RWPE1 (cell line): ENCODE measurements around the gene RHOXF1.
"Not testable (repeated sequence)": the region's sequence is repeated elsewhere in the genome, so short reads cannot be mapped to it uniquely, and the experiment has no call there.

Experiments
- CTCF ChIA-PET: fragments of 350-600 bp; sonication (Branson Sonifier 250); formaldehyde crosslinking; extraction: SDS; loops from one replicate; lab custom pipeline; 2021; lab: Yijun Ruan, JAX
- POLR2A ChIA-PET: fragments of 400-600 bp; formaldehyde crosslinking; extraction: SDS; loops from one replicate; lab custom pipeline; 2020; ENCODE audit warnings: antibody characterized with exemption; ENCODE audit not compliant: low non-redundant PET; lab: Yijun Ruan, JAX
- DNase-seq: peaks from one replicate; pipeline ENCODE4 v3.0.0; 2012; ENCODE audit warnings: low spot score
- H3K27ac ChIP-seq: fragments of 450-650 bp; 2 replicates; pipeline ENCODE4 v1.5.1; 2017
- TF ChIP-seq, protein P1 (sequence below): fragments of 450-650 bp; conservative IDR thresholded peaks from 2 replicates; pipeline ENCODE4 v1.5.1; 2017; ENCODE audit warnings: low read depth, mild to moderate bottlenecking

The RHOXF1 gene, protein sequence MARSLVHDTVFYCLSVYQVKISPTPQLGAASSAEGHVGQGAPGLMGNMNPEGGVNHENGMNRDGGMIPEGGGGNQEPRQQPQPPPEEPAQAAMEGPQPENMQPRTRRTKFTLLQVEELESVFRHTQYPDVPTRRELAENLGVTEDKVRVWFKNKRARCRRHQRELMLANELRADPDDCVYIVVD

DNA sequence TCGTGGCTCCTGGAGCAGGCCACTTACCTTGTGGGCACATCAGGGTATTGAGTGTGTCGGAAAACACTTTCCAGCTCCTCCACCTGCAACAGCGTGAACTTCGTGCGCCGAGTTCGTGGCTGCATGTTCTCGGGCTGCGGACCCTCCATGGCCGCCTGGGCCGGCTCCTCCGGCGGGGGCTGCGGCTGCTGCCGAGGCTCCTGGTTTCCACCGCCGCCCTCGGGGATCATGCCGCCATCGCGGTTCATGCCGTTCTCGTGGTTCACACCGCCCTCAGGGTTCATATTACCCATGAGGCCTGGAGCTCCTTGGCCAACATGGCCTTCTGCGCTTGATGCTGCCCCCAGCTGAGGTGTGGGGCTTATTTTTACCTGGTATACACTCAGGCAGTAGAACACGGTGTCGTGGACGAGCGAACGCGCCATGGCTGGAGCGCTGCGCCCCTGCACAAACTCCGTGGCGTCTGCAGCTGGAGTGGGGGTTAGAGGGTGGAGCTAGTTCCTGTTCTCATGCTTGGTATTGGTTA, at the start of gene RHOXF1:
TSS of gene RHOXF1 (minus strand) at position 476 of the 526 bp plus-strand sequence. CDS start at position 425, 51 bp downstream.
- DNase-seq = no peak
- H3K27ac ChIP-seq = no peak within 1 kb of the TSS
- TF ChIP-seq, protein P1, sequence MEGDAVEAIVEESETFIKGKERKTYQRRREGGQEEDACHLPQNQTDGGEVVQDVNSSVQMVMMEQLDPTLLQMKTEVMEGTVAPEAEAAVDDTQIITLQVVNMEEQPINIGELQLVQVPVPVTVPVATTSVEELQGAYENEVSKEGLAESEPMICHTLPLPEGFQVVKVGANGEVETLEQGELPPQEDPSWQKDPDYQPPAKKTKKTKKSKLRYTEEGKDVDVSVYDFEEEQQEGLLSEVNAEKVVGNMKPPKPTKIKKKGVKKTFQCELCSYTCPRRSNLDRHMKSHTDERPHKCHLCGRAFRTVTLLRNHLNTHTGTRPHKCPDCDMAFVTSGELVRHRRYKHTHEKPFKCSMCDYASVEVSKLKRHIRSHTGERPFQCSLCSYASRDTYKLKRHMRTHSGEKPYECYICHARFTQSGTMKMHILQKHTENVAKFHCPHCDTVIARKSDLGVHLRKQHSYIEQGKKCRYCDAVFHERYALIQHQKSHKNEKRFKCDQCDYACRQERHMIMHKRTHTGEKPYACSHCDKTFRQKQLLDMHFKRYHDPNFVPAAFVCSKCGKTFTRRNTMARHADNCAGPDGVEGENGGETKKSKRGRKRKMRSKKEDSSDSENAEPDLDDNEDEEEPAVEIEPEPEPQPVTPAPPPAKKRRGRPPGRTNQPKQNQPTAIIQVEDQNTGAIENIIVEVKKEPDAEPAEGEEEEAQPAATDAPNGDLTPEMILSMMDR = no peak
- POLR2A ChIA-PET = no interaction called here
- CTCF ChIA-PET = no interaction called here

DNA sequence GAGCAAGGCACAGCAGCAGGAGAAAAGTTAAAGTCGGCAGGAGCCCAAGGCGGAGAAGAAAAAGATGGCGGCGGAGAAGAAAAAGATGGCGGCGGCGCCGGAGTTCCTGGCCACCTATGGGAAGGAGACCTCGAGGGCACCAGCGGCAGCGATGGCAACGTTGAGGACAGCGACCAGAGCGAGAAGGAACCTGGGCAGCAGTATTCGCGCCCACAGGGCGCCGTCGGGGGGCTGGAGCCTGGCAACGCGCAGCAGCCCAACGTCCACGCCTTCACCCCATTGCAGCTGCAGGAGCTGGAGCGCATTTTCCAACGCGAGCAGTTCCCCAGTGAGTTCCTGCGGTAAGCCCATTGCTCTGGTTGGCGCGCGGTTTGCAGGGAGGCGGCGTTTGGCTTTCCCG, 43.4 kb upstream of the RHOXF1 start:
- POLR2A ChIA-PET, H3K27ac ChIP-seq, DNase-seq, CTCF ChIA-PET: not testable (repeated sequence)

DNA sequence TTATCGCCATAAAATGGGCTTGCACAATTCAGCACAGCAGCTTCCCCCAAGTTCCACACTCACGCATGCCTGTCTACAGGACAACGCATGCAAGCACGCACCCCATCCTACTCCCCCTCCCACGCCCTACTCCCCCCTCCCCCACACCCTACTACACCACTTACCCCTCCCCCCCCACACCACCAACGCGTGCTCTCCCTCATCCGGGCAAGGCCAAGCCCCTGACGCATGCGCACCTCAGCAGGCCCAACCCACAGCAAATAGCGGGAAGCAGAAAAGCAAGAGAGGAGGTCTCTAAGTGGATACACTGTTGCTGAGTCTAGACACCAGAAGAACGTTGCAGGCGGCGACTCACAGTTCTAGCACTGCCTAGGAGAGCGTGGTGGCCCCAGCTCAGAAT, 42.6 kb upstream of the RHOXF1 start, which contains the start of gene RHOXF2:
TSS of gene RHOXF2 (plus strand) at position 301 of the 400 bp plus-strand sequence. CDS start 138 bp downstream, outside the sequence.
- DNase-seq, H3K27ac ChIP-seq, POLR2A ChIA-PET, CTCF ChIA-PET: not testable (repeated sequence)

DNA sequence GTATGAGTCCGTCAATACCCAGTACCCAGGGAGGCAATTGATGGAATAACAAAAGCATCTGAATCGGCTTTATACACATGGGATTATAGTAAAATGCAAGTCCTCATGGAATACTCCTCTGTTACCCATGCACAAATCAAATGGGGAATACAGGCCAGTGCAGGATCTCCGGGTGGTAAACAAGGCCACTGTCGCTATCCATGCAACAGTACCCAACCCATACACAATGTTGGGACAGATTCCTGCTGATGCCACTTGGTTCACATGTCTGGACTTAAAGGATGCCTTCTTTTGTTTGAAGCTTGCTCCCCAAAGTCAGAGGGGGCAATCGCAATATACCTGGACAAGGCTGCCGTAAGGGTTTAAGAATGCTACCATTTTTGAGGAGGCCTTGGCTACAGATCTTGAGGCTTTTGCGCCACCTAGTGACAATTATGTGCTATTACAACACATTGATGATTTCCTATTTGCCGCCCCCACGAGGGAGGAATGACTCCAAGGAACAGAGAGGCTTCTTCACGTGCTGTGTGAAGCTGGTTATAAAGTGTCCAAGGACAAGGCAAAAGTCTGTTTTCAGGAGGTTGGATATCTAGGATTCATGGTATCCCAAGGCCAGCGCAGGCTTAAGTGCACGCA, 34.5 kb upstream of the RHOXF1 start:
- H3K27ac ChIP-seq, DNase-seq, POLR2A ChIA-PET, CTCF ChIA-PET: not testable (repeated sequence)

DNA sequence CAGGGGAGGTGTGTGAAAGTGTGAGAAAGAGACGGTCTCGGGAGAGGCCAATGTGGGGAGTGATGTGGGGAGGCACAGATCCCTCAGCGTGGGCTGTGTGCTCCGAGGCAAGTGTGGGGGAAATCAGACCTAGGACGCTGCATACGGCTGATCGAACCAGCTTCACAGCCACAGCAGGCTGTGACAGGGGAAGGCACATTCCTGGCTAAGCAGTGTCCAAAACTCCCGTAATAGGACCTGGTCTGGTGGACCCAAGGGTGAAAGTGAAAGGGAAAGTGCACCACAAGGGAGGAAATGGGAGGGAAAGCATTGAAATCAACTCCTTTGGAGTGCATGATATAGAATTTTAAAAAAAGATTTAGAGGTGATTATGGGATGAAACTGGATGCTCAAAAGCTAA, 31.8 kb upstream of the RHOXF1 start:
- CTCF ChIA-PET = no interaction called here
- TF ChIP-seq, protein P1 = no peak
- POLR2A ChIA-PET = no interaction called here

DNA sequence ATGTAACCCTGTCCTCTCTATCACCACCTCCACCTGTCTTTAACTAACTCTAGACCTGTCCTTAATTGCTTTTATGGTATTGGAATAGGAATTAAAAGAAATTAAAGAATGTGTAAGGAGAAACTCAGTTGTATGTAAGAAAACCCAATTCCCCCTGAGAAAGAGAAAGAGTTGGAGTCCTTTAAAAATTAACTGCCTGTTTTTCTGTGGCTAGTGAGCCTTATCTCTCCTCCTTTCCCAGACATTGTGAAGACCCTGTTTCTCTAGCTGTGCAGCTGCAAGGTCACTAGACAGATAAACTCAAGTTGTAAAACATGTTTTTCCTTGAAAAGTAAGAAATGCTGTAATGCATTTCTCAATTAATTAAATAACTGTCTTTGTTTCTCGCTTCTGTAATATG, 30.6 kb upstream of the RHOXF1 start:
- DNase-seq, POLR2A ChIA-PET, H3K27ac ChIP-seq, CTCF ChIA-PET: not testable (repeated sequence)

More for the DNA sequence above, 31.8 kb upstream of the RHOXF1 start:
- no peak overlapping the region for H3K27ac ChIP-seq
- no peak for DNase-seq

DNA sequence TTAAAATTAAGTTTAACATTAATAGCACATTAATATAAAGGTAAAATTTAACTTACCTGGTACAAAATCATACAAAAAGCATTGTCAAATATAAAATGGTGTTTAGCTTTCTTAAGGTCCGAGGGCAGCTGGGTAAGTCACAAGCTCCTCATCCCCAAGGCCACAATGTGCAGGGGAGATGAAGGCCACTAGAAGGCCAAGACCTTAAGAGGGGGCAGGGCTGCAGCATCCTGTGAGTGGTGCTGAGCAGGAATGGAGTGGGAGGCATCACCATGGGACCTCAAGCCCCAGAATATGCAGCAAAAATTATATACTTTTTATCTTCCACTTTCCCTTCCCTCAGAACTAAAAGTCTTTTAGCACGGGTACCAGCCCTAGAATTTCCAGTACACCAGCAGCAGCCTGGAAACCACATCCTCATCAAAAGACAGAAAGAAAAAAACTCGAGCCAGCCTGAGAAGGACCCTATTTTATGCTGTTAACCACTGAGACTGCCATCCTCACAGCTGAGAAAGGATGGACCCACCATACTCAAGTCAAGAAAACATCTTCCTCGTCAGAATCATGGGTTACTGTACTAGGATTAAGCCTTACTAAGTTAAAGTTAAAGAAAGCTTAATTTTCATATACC, 29.7 kb upstream of the RHOXF1 start:
- H3K27ac ChIP-seq = no peak overlapping the region
- POLR2A ChIA-PET = no interaction called here
- no peak for DNase-seq
- CTCF ChIA-PET = no interaction called here
- TF ChIP-seq, protein P1 = no peak

DNA sequence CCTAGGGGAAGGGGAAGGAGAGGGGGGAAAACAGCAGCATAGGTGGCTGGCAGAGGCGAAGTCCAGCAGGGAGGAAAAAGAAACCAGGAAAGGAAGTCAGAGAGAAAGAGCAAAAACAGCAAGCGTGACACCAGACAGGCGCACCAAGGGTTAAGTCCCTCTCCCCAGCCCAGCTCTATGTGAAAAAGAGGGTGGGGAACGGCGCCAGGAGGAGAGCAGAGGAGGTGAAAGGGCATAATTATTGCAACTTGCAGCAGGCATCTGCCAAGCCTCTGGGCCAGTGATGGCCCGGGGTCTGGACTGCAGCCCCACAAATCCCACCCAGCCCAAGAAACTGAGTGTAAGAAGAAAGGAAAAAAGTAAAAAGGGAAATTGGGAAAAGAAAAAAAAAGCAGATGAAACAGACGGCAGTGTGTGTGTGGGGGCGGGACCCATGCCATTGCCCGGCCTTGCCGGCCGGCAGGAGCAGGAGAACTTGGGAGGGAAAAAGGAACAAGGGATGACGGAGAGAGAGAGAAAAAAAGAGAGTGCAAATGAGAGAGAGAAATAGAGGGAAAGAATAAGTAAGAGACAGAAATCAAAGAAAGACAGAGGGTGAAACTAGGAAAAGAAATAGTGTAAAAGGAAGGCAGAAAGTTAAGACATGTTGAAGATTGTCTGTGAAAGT, 28.6 kb upstream of the RHOXF1 start:
- DNase-seq = no peak
- TF ChIP-seq, protein P1 = no peak
- POLR2A ChIA-PET = no interaction called here
- H3K27ac ChIP-seq = no peak overlapping the region
- CTCF ChIA-PET = no interaction called here
